Measurements from ENCODE around the gene RNF44. TPM values are rescaled to one million over a fixed set of nuclear protein-coding genes. Genes with fewer than 3 reads are reported as not detected.

The RNF44 gene
- total RNA-seq, 1 donor from 2014 or later, result 53.0 TPM

- H3K9me3 Mint-ChIP-seq (ENCODE audit: unreplicated experiment), result no peaks in the 10 kb centered on the region
- no peak within 1 kb of the TSS for H3K4me3 Mint-ChIP-seq (ENCODE audit: unreplicated experiment)
- no peak within 1 kb of the TSS for H3K27ac Mint-ChIP-seq (ENCODE audit: unreplicated experiment)
- H3K27me3 Mint-ChIP-seq (ENCODE audit: unreplicated experiment), result peaks cover 11% of the 10 kb centered on the region
- DNase-seq (ENCODE audit: extremely low spot score, unreplicated experiment), result no peak
- TF ChIP-seq CTCF (IDR thresholded peaks at IDR 0.05), result no peak
- H3K36me3 Mint-ChIP-seq (ENCODE audit: unreplicated experiment), result no peaks in the 10 kb centered on the region
- H3K4me1 Mint-ChIP-seq (ENCODE audit: unreplicated experiment), result peaks cover 15% of the 10 kb centered on the region
Observed at GRCh38 chr5:176548967-176549444, 11.8 kb upstream of the RNF44 start, which contains the start of gene CDHR2. TSS of gene CDHR2 (plus strand) at chr5:176549342. CDS start at chr5:176565353, 16,011 bp downstream.

DNA sequence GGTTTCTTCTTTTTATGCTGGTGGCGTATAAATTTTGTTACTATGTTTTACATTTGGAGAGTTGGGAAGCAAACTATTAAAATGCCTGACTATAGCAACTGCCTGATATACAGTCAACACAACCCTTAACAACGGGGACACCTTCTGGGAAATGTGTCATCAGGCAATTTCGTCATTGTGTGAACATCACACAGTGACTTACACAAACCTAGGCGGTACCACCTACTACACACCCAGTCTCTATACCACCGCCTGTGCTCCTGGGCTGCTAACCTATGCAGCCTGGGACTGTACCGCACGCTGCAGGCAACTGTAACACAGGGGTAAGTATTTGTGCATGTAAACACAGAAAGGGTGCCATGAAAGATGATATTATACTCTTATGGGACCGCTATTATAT is 10.6 kb upstream of the RNF44 start:
- DNase-seq (ENCODE audit: extremely low spot score, unreplicated experiment), result no peak
- no peaks in the 10 kb centered on the region for H3K36me3 Mint-ChIP-seq (ENCODE audit: unreplicated experiment)
- peaks cover 8% of the 10 kb centered on the region for H3K27me3 Mint-ChIP-seq (ENCODE audit: unreplicated experiment)
- H3K4me3 Mint-ChIP-seq (ENCODE audit: unreplicated experiment), result no peak overlapping the region
- peaks cover 10% of the 10 kb centered on the region for H3K4me1 Mint-ChIP-seq (ENCODE audit: unreplicated experiment)
- H3K27ac Mint-ChIP-seq (ENCODE audit: unreplicated experiment), result no peak overlapping the region
- H3K9me3 Mint-ChIP-seq (ENCODE audit: unreplicated experiment), result no peaks in the 10 kb centered on the region
- no peak for TF ChIP-seq CTCF (IDR thresholded peaks at IDR 0.05)

DNA sequence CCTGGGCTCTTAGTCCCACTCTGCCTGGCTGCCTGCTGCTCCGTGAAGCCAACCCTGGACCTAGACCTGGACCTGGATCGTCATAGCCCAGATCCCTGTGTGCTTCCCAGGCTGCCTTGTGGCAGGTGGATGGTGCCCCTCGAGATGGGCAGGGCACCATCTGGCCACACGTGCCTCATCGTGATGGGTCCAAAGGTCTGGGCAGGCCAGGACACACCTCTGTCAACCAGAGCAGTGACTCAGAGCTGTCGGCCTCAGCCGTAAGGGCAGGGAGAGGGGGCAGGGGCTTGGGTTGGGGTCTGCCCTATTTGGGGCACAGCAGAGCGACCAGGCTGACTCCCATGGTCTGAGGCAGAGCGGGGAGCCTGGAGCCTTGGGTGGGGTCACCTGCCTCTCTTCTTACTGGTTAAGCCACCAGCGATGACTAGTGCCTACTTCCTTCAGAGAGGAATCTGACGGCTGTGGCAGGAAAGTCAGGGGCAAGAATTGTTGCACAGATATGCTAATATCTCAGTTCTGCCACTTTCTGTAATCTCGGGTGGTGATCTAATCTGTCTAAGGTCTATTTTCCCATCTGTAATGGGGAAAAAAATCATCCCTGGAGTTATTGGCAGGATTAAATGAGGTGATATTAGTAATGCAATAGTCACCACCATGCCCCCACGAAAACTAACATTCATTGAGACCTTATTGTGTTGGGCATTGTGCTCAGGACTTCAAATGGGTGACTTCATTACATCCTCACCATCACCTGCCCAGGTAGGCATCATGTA is 8.7 kb upstream of the RNF44 start:
- DNase-seq (ENCODE audit: extremely low spot score, unreplicated experiment), result no peak
- Mint-ChIP-seq H3K27ac (ENCODE audit: unreplicated experiment) (no peak overlapping the region), H3K4me1 (ENCODE audit: unreplicated experiment) (peaks cover 25% of the 10 kb centered on the region), H3K36me3 (ENCODE audit: unreplicated experiment) (no peaks in the 10 kb centered on the region), H3K4me3 (ENCODE audit: unreplicated experiment) (no peak overlapping the region), H3K9me3 (ENCODE audit: unreplicated experiment) (no peaks in the 10 kb centered on the region), H3K27me3 (ENCODE audit: unreplicated experiment) (no peaks in the 10 kb centered on the region)
- no peak for TF ChIP-seq CTCF (IDR thresholded peaks at IDR 0.05)

GRCh38 chr5:176545388-176545736 is 8.2 kb upstream of the RNF44 start:
- H3K4me3 Mint-ChIP-seq (ENCODE audit: unreplicated experiment), result no peak overlapping the region
- peaks cover 27% of the 10 kb centered on the region for H3K4me1 Mint-ChIP-seq (ENCODE audit: unreplicated experiment)
- no peaks in the 10 kb centered on the region for H3K36me3 Mint-ChIP-seq (ENCODE audit: unreplicated experiment)
- H3K27me3 Mint-ChIP-seq (ENCODE audit: unreplicated experiment), result no peaks in the 10 kb centered on the region
- DNase-seq (ENCODE audit: extremely low spot score, unreplicated experiment), result no peak
- TF ChIP-seq CTCF (IDR thresholded peaks at IDR 0.05), result no peak
- no peak overlapping the region for H3K27ac Mint-ChIP-seq (ENCODE audit: unreplicated experiment)
- H3K9me3 Mint-ChIP-seq (ENCODE audit: unreplicated experiment), result no peaks in the 10 kb centered on the region

- Mint-ChIP-seq H3K9me3 (ENCODE audit: unreplicated experiment) (no peaks in the 10 kb centered on the region), H3K4me1 (ENCODE audit: unreplicated experiment) (peaks cover 28% of the 10 kb centered on the region), H3K27ac (ENCODE audit: unreplicated experiment) (peak overlapping the region; percentile 52), H3K36me3 (ENCODE audit: unreplicated experiment) (no peaks in the 10 kb centered on the region), H3K4me3 (ENCODE audit: unreplicated experiment) (peak overlapping the region; percentile 83), H3K27me3 (ENCODE audit: unreplicated experiment) (no peaks in the 10 kb centered on the region)
- no peak for TF ChIP-seq CTCF (IDR thresholded peaks at IDR 0.05)
- no peak for DNase-seq (ENCODE audit: extremely low spot score, unreplicated experiment)
Observed at GRCh38 chr5:176543428-176544182, 6.4 kb upstream of the RNF44 start.

Data from osteocyte (in vitro differentiated cells).